AG20443 (cell line): ENCODE data around the gene FAM181A.

Experiments used
- DNase-seq: peaks from one replicate; pipeline ENCODE4 v3.0.0; 2012; ENCODE audit warnings: low spot score, mixed read lengths

Gene FAM181A

DNA sequence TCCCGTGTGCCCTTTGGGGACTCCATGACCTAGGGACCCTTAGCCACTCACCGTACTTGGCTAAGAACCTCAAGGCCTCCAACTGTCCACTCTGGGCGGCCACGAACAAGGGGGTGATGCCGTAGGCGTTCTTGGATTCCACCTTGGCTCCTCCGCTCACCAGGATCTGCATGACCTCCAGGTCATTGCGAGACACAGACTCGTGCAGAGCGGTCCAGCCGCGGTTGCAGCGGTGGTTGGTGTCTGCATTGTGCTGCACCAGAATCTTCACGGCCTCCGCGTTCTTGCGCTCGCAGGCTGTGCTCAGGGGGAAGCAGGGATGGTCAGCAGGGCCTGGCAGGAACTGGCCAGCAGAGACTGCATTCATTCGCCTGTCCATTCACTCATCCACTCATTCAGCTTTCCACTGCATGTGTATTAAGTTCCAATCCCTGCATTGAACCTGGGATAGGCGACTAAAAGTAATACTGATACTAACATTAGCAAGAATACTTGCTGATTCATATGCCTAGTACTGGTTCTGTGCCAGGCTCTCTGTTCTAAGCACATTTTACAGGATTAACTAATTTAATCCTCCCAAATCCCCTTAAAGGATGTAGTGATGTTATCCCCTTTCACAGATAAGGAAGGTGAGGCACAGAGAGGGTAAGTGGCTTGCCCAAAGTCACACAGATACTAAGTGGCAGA is 23.9 kb downstream of the FAM181A start:
- no peak for DNase-seq

DNA sequence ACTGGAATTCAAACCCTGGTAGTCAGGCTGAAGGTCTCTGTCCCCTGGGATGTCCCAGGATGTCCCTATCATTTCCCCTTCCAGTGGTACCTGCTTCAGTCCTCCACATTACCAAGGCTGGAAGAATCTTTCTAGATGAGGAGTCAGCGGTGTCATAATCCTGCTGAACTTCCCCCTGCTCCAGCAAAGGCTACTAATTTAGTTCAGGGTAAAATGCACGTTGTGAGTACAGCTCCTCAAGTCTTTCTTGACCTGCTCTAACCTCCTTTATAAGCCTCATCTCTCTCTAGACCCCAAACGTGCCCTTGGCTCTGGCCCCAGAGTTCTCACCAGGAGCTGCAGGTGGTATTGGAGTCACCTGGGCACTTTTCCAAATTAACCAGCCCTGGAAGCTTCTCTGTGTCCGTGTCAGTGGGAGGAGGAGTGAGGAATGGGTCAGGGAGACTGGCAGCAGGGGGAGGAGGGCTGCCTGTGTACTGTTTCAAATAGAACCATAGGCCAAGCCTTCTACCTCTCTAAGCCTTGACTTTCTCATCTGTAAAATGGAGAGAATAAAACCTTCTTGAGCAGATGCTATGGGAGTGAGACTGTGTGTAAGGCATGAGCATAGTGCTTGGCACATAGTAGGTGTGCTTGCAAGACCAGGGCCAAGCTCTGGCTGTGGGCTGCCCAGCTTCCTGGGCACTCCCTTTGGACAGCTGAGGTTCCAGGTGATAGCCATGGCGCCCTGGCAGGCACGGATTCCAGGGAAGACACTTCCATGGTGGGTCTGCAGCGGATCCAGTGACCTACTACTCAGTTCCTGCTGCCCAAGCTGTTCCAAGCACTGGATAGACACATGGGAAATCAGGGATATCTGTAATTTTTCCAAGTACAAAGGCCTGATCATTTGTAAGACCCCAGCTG is 24.7 kb downstream of the FAM181A start:
- DNase-seq = no peak

DNA sequence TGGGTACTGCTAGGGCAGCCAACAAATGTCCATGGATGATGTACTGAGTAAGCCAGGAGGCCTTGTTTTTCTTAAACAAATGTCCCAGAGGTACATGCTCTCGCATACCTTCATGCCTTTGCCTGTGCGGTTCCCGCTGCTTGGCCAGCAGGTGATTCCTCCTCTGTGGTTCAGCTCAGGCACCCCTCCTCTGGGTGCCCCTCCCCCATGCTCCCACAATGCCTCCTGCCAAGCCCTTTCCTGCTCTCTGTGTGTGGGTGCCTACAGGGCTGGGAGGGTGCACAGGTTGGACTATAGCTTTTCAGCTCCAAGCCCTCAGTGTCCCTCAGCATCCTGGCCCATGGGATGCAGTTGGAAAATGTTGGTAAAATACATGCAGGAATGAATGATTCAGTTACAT is 25.7 kb downstream of the FAM181A start:
- no peak for DNase-seq

- DNase-seq = no peak
Observed at GRCh38 chr14:93953263-93953662, 26.1 kb downstream of the FAM181A start.

DNA sequence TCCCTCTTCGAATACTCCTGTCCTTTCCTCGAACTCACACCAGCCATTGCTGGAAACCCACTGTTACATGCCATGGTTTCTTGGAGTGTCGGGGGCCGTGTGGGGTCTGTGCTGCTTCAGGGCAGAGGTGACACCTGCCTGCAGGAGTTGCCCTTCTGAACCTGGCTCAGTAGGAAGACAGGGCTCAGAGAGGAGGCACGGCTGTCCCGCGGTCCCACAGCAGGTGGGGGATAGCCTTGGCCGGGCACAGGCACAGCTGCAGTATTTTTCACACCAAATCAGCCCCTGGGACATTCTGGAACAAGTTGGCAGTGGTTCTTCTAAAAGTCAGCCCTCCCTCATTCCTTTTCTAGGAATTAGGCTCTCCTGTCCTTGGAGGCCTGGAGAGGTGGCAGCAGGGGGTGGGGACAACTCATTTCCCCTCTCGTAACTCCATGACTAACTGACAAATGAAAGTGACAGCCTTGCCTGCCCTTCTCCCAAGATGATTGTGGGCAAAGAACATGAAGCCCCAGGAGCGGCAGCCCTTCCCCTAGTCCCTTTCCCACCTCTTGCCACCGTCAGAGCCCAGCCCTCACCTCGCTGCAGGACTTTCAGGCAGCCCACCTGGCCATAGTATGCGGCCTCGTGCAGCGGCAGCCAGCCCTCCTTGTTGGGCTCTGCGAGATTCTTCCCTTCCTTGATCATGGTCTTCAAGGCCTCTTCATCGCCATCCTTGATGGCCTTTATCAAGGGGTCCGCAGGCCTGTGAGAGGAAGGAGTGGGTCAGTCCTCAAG is 26.8 kb downstream of the FAM181A start:
- no peak for DNase-seq

DNA sequence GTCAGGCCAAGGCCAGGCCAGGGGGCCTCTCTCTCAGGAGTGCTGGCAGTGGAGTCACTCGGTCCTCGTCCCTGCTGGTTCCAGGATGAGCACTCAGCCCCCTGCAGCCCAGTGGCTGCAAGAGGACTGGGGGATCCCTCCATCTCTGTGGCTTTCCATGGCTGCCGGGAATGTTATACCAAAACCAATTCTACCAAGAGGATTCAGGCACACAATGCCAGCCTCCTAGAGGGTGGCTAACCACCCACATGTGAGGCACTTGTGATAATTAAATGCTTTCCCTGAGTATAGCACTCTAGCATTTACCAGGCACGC is 27.3 kb downstream of the FAM181A start:
- DNase-seq = no peak

- no peak for DNase-seq
Observed at GRCh38 chr14:93954900-93955849, 28.0 kb downstream of the FAM181A start.

- DNase-seq = no peak
Observed at GRCh38 chr14:93955850-93956481, 28.8 kb downstream of the FAM181A start.

- DNase-seq = no peak
Observed at GRCh38 chr14:93956514-93957332, 29.6 kb downstream of the FAM181A start.

DNA sequence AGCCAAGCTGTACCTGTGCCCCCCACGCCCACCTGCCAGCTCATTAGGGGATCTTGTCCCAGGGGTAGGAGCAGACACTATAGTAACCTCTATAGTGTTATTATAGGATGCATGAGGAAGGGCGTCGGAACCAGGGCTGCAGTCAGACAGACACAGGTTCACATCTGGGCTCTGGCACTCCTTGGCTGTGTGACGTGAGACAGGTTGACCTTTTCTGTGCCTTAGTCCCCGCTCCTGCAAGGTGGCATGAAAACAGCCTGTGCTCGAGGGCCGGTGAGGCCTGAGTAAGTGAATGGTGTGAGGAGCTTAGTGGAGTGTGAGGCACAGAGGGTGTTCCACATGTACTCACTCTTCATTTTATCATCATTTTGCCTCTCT is 30.2 kb downstream of the FAM181A start:
- DNase-seq = no peak

DNA sequence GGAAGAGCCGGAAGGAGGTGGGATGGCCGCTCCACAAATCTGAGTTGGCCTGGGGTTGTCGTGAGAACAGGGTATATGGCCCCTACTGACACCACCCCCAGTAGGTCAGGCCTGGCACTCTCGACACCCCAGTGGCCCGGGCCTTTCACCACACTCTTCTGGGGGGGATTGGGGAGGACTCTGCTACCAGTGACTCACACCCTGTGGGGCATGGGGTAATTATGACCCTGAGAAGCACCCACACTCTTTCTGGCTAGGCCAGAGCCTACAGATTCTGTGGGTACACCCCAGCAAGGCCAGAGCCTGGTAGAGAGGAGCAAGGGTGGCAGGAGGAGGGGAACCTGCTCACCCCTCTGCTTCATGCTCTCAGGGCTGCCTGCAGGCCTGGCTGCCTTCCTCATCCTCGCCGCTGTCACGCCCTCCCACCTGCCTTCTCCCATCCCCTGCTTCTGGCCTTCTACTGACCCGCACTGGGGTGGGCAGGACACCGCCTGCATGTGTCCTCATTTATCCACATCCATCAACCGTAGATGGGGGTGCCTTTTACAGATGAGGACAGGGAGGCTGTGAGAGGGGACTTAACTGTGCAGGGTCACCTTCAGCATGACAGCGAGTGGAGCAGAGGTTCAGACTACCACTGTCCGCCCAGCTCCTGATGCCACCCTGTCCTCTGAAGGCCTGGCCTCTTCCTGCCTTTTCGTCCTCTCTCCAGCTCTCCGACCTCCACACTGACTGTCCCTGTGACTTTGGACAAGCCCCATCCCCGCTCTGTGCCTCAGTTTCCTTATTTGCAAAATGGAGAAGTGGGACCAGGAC is 30.8 kb downstream of the FAM181A start:
- DNase-seq = no peak

DNA sequence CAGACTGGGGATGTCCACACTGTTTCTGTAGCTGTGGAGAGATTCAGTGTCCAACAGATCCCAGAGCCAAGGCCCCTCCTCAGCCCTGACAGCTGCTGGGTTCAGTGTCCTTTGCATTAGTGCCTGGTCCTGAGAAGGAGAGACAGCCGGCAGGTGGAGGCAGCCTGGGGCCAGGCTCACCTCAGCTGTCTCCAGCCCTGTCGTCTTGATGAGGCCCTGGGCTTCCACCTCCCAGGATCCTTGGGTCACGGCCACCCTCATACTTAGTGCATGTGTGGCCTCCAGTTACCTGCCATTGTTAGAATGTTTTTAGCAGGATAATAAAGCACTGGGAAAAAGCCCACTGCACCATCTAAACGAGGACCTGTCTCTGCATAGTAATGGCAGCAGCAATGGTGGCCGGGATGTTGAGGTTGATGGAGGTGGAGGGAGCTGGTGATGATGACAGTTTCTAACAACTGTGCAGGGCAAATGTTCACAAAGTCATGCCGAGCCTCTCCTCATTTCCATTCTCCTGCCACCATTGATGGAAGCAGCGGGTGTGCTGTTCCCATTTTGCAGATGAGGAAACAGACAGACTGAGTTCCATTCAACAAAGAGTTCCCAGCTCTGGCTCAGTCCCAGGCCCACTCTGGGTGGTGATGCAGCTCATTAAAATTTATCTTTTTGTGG is 31.6 kb downstream of the FAM181A start:
- DNase-seq = no peak

DNA sequence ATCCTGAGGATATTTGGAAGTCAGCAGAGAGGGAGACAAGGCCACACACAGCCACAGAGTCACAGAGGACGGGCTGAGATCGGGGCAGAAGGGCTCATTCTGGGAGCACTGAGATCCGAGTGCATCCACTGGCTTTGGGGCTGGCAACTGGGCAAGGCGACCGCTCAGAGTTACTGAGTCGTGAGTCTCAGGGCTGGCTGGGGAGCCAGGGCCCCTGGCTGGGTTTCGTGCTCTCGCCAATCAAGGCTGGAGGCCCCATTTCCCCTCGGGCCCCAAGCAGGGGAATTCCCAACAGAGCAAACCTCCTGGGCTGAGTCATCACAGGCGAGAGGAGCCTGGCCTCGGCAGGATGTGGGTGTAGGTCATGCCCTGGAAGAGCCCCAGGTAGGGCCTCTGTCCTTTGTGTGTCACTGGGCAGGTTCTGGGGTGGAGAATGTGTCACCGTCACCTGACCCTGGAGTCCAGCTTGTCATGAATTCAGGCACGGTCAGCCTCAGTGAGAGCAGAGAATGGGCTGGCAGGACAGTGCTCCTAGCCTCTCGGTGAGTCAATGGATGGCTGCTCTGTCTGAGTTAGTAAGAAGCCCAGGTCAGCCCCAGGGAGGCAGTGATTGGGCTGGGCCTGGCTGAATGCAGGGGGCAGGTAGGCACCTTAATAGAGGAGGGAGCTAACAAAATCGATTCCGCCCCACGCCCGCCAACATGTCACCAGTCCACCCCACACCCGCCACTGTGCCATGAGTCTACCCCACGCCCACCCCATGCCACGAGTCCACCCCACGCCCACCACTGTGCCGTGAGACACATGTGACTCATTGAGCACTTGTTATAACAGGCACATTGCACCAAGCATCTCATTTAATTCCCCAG is 32.3 kb downstream of the FAM181A start:
- peak; percentile 75 for DNase-seq

DNA sequence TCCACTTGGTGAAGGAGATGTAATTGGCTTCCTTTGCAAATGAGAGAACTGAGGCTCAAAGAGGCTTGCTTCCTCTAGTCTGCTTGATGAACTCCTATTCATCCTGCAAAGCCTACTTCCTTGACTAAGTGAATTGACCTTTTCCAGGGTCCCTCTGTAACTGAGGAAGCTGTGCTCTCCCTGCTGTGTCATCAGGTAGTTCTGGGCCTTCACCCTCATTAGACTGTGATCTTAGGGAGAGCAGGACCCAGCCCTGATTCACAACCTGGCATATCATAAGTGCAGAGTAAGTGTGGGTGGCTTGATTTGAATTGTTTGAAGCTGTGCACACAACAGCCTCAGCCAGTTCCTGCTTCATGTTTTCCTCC is 32.9 kb downstream of the FAM181A start:
- no peak for DNase-seq

DNA sequence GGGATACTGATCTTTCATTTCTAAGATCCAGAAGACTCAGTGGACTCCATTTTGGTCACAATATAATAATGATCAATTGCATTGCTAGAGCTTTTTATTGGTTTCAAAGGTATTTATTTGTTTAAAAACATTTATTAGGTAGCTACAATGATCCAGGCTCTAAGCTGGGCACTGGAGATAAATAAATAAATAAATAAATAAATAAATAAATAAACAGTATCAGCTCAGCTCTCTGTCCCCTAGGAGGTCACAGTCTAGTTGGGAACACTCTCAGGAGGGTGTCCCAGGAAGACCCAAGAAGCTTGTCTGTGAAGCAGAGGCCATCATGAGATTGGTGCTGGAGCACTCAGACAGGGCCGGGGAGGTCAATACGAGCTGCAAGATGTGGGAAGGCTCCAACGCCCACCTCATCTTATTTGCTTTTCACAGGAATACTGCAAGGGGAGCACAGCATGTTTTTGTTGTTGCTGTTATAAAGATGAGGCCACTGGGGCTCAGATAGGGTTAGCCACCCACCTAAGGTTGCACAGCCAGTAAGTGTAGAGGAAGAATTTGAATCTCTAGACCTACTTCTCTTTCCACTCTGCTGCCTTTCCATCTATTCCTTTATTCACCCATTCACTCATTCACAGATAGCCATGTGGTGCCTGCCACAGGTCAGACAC is 33.8 kb downstream of the FAM181A start:
- no peak for DNase-seq

DNA sequence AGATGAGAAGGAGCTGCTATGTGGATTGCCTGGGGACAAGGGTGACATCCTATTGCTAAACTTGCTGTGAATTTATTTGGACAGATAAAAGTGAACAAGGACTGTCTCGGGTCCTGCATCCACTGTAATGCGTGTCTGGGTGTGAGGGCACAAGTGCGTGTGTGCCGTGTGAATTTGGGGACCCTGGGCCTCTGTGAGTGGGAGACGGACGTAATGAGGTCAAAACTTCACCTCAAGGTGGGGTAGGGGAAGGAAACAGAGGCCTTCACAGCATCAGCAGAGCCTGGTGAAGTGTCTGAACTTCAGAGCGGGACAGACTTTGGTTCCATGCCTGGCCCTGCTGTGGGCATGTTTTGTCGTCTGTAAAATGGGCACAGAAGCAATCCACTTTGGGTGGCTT is 34.5 kb downstream of the FAM181A start:
- DNase-seq = no peak
